HEK293 (cell line): ENCODE results near the gene TAOK3.

Experiments used
- CTCF ChIA-PET: fragments of 350-600 bp; formaldehyde crosslinking; extraction: SDS; loops from one replicate; lab custom pipeline; 2021; ENCODE audit warnings: antibody characterized with exemption; lab: Yijun Ruan, JAX
- POLR2A ChIA-PET: fragments of 300-600 bp; formaldehyde crosslinking; extraction: SDS; loops from one replicate; lab custom pipeline; 2020; ENCODE audit warnings: antibody characterized with exemption, inconsistent platforms; lab: Yijun Ruan, JAX
- H3K27ac ChIP-seq: fragments of 200-500 bp; sonication (Bioruptor generic); 2 replicates; pipeline ENCODE4 v1.5.1; 2014; ENCODE audit warnings: low read depth, low read length, control low read depth, inconsistent platforms; ENCODE audit errors: extremely low read depth
- H3K36me3 ChIP-seq, 2 experiments: fragments of 200-500 bp in 1 of 2; sonication (Bioruptor generic) in 1 of 2; 1 replicate in 1 of 2; 2 replicates in 1 of 2; pipeline ENCODE4 v1.5.1; 2014 to 2017; ENCODE audit warnings: inconsistent platforms in 2 of 2, low read length in 2 of 2; ENCODE audit not compliant: control insufficient read depth in 2 of 2, insufficient read depth in 1 of 2
- H3K4me1 ChIP-seq: fragments of 200-500 bp; sonication (Bioruptor generic); 2 replicates; pipeline ENCODE4 v1.5.1; 2014; ENCODE audit warnings: mild to moderate bottlenecking, low read length, inconsistent platforms; ENCODE audit not compliant: control insufficient read depth, insufficient read depth
- H3K4me3 ChIP-seq: 2 replicates; pipeline ENCODE4 v1.5.1; 2011; ENCODE audit warnings: low read depth, mild to moderate bottlenecking, control low read depth, low read length, moderate library complexity
- H3K9me3 ChIP-seq: fragments of 200-500 bp; sonication (Bioruptor generic); 2 replicates; pipeline ENCODE4 v1.5.1; 2014; ENCODE audit warnings: low read depth, low read length, inconsistent platforms; ENCODE audit not compliant: control insufficient read depth, insufficient read depth
- FEZF1 ChIP-seq: fragments of 450-650 bp; formaldehyde crosslinking; IDR thresholded peaks from 2 replicates; pipeline ENCODE4 v1.5.1; 2016; ENCODE audit warnings: missing biosample characterization, missing genetic modification characterization
- GLIS1 ChIP-seq: fragments of 450-650 bp; formaldehyde crosslinking; IDR thresholded peaks from 2 replicates; pipeline ENCODE4 v1.5.1; 2016; ENCODE audit warnings: missing biosample characterization, missing genetic modification characterization
- SCRT2 ChIP-seq: fragments of 450-650 bp; formaldehyde crosslinking; IDR thresholded peaks from 2 replicates; pipeline ENCODE4 v1.5.1; 2016; ENCODE audit warnings: missing biosample characterization, missing genetic modification characterization
- ZFP37 ChIP-seq: fragments of 450-650 bp; formaldehyde crosslinking; IDR thresholded peaks from 2 replicates; pipeline ENCODE4 v1.5.1; 2016; ENCODE audit warnings: missing biosample characterization, missing genetic modification characterization
- ZFP69B ChIP-seq: fragments of 450-650 bp; formaldehyde crosslinking; IDR thresholded peaks from 2 replicates; pipeline ENCODE4 v1.5.1; 2016; ENCODE audit warnings: missing biosample characterization, missing genetic modification characterization
- ZNF10 ChIP-seq: fragments of 450-650 bp; formaldehyde crosslinking; IDR thresholded peaks from 2 replicates; pipeline ENCODE4 v1.5.1; 2017; ENCODE audit warnings: missing biosample characterization, missing genetic modification characterization
- ZNF121 ChIP-seq: fragments of 450-650 bp; formaldehyde crosslinking; IDR thresholded peaks from 2 replicates; pipeline ENCODE4 v1.5.1; 2016; ENCODE audit warnings: missing biosample characterization, missing genetic modification characterization
- ZNF211 ChIP-seq: fragments of 450-650 bp; formaldehyde crosslinking; IDR thresholded peaks from 2 replicates; pipeline ENCODE4 v1.5.1; 2016; ENCODE audit warnings: low read depth, missing biosample characterization, missing genetic modification characterization
- ZNF274 ChIP-seq, 2 experiments: fragments of 200-500 bp in 1 of 2; fragments of 450-650 bp in 1 of 2; sonication (Bioruptor generic) in 1 of 2; formaldehyde crosslinking in 1 of 2; IDR thresholded peaks; 2 replicates each; pipeline versions ENCODE4 v1.5.1 to v1.6.1; 2014 to 2016; ENCODE audit warnings: borderline replicate concordance in 1 of 2, inconsistent platforms in 1 of 2, low read length in 1 of 2, missing biosample characterization in 1 of 2, missing genetic modification characterization in 1 of 2
- ZNF354C ChIP-seq: fragments of 450-650 bp; formaldehyde crosslinking; IDR thresholded peaks from 2 replicates; pipeline ENCODE4 v1.5.1; 2016; ENCODE audit warnings: missing biosample characterization, missing genetic modification characterization, low read depth, borderline replicate concordance
- ZNF394 ChIP-seq: fragments of 450-650 bp; formaldehyde crosslinking; IDR thresholded peaks from 2 replicates; pipeline ENCODE4 v1.5.1; 2016; ENCODE audit warnings: missing biosample characterization, missing genetic modification characterization, mild to moderate bottlenecking, moderate library complexity, borderline replicate concordance
- ZNF423 ChIP-seq: fragments of 450-650 bp; formaldehyde crosslinking; IDR thresholded peaks from 2 replicates; pipeline ENCODE4 v1.5.1; 2016; ENCODE audit warnings: missing biosample characterization, missing genetic modification characterization
- ZNF426 ChIP-seq: fragments of 450-650 bp; formaldehyde crosslinking; IDR thresholded peaks from 2 replicates; pipeline ENCODE4 v1.5.1; 2017; ENCODE audit warnings: missing biosample characterization, missing genetic modification characterization, mild to moderate bottlenecking, inconsistent platforms, moderate library complexity
- ZNF624 ChIP-seq: fragments of 450-650 bp; formaldehyde crosslinking; IDR thresholded peaks from 2 replicates; pipeline ENCODE4 v1.5.1; 2017; ENCODE audit warnings: missing biosample characterization, missing genetic modification characterization
- ZNF843 ChIP-seq: fragments of 450-650 bp; formaldehyde crosslinking; IDR thresholded peaks from 2 replicates; pipeline ENCODE4 v1.5.1; 2016; ENCODE audit warnings: missing biosample characterization, missing genetic modification characterization
- TF ChIP-seq, protein P1 (sequence below): fragments of 450-650 bp; formaldehyde crosslinking; IDR thresholded peaks from 2 replicates; pipeline ENCODE4 v1.5.1; 2016; ENCODE audit warnings: missing biosample characterization, missing genetic modification characterization
- TF ChIP-seq, protein P2 (sequence below): fragments of 450-650 bp; formaldehyde crosslinking; IDR thresholded peaks from 2 replicates; pipeline ENCODE4 v1.5.1; 2016; ENCODE audit warnings: missing biosample characterization, missing genetic modification characterization
- TF ChIP-seq, protein P3 (sequence below): fragments of 450-650 bp; formaldehyde crosslinking; conservative IDR thresholded peaks from 2 replicates; pipeline ENCODE4 v1.5.1; 2016; ENCODE audit warnings: low read depth, missing biosample characterization, missing genetic modification characterization
- TF ChIP-seq, protein P4 (sequence below): fragments of 450-650 bp; formaldehyde crosslinking; IDR thresholded peaks from 2 replicates; pipeline ENCODE4 v1.5.1; 2017; ENCODE audit warnings: missing biosample characterization, mild to moderate bottlenecking, missing genetic modification characterization, moderate library complexity

TAOK3 gene

DNA sequence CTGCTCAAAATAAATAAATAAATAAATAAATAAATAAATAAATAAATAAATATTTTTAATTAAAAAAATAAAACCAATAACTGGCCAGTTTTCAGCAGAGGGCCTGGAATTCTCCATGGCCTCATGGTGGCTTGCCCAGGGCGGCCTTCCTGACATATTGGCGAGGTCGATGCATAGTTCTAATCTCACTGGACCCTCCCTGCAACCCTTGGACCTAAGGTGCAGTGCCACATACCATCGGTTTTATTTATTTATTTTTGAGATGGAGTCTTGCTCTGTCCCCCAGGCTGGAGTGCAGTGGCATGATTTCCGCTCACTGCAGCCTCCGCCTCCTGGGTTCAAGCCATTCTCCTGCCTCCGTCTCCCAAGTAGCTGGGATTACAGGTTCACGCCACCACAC, 265.0 kb downstream of the TAOK3 start:
- no peak for TF ChIP-seq ZNF10 (tag by site-specific recombination)
- TF ChIP-seq ZNF394 (tag by site-specific recombination): peak; percentile 27; the same call in 1 of the 2 replicates
- no peak for TF ChIP-seq ZNF423 (tag by site-specific recombination)
- TF ChIP-seq SCRT2 (tag by site-specific recombination): no peak
- TF ChIP-seq ZNF274 (IDR thresholded peaks at IDR 0.05; ENCODE audit: low read length): no peak
- TF ChIP-seq ZNF274 (tag by site-specific recombination; IDR thresholded peaks at IDR 0.05; ENCODE audit: borderline replicate concordance): no peak
- TF ChIP-seq ZNF624 (tag by site-specific recombination): no peak
- TF ChIP-seq, protein P1, sequence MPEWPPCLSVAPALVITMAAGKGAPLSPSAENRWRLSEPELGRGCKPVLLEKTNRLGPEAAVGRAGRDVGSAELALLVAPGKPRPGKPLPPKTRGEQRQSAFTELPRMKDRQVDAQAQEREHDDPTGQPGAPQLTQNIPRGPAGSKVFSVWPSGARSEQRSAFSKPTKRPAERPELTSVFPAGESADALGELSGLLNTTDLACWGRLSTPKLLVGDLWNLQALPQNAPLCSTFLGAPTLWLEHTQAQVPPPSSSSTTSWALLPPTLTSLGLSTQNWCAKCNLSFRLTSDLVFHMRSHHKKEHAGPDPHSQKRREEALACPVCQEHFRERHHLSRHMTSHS (tag by site-specific recombination): no peak
- TF ChIP-seq ZNF843: no peak
- TF ChIP-seq, protein P2, sequence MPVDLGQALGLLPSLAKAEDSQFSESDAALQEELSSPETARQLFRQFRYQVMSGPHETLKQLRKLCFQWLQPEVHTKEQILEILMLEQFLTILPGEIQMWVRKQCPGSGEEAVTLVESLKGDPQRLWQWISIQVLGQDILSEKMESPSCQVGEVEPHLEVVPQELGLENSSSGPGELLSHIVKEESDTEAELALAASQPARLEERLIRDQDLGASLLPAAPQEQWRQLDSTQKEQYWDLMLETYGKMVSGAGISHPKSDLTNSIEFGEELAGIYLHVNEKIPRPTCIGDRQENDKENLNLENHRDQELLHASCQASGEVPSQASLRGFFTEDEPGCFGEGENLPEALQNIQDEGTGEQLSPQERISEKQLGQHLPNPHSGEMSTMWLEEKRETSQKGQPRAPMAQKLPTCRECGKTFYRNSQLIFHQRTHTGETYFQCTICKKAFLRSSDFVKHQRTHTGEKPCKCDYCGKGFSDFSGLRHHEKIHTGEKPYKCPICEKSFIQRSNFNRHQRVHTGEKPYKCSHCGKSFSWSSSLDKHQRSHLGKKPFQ (tag by site-specific recombination): no peak
- no peak for TF ChIP-seq GLIS1
- TF ChIP-seq, protein P3, sequence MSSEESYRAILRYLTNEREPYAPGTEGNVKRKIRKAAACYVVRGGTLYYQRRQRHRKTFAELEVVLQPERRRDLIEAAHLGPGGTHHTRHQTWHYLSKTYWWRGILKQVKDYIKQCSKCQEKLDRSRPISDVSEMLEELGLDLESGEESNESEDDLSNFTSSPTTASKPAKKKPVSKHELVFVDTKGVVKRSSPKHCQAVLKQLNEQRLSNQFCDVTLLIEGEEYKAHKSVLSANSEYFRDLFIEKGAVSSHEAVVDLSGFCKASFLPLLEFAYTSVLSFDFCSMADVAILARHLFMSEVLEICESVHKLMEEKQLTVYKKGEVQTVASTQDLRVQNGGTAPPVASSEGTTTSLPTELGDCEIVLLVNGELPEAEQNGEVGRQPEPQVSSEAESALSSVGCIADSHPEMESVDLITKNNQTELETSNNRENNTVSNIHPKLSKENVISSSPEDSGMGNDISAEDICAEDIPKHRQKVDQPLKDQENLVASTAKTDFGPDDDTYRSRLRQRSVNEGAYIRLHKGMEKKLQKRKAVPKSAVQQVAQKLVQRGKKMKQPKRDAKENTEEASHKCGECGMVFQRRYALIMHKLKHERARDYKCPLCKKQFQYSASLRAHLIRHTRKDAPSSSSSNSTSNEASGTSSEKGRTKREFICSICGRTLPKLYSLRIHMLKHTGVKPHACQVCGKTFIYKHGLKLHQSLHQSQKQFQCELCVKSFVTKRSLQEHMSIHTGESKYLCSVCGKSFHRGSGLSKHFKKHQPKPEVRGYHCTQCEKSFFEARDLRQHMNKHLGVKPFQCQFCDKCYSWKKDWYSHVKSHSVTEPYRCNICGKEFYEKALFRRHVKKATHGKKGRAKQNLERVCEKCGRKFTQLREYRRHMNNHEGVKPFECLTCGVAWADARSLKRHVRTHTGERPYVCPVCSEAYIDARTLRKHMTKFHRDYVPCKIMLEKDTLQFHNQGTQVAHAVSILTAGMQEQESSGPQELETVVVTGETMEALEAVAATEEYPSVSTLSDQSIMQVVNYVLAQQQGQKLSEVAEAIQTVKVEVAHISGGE (tag by site-specific recombination): 0 out of 2 replicates have a peak, but pooled peaks have one; percentile 24
- TF ChIP-seq, protein P4, sequence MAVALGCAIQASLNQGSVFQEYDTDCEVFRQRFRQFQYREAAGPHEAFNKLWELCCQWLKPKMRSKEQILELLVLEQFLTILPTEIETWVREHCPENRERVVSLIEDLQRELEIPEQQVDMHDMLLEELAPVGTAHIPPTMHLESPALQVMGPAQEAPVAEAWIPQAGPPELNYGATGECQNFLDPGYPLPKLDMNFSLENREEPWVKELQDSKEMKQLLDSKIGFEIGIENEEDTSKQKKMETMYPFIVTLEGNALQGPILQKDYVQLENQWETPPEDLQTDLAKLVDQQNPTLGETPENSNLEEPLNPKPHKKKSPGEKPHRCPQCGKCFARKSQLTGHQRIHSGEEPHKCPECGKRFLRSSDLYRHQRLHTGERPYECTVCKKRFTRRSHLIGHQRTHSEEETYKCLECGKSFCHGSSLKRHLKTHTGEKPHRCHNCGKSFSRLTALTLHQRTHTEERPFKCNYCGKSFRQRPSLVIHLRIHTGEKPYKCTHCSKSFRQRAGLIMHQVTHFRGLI: no peak
- peak; percentile 21 for TF ChIP-seq ZNF426 (tag by site-specific recombination)
- no peak for TF ChIP-seq ZFP69B (tag by site-specific recombination)
- TF ChIP-seq ZNF121 (tag by site-specific recombination): no peak
- TF ChIP-seq ZFP37 (tag by site-specific recombination): no peak
- TF ChIP-seq ZNF211 (tag by site-specific recombination): no peak
- TF ChIP-seq ZNF354C (tag by site-specific recombination): no peak
- TF ChIP-seq FEZF1 (tag by site-specific recombination): no peak
- POLR2A ChIA-PET: no interaction called here

More for the DNA sequence above, 265.0 kb downstream of the TAOK3 start:
- Histone ChIP-seq H3K36me3 (no peaks in the 10 kb centered on the region), H3K9me3 (no peaks in the 10 kb centered on the region), H3K4me3 (no peak overlapping the region), H3K27ac (no peak overlapping the region), H3K4me1 (no peaks in the 10 kb centered on the region; the same call in 1 of the 2 replicates)
- CTCF ChIA-PET: interaction anchor here (0.7 kb wide), 1 partner anchor 279 kb away, joined by 4 read pairs; no protein-coding TSS in a partner anchor
